ENCODE results near the gene CHD9. TPM values are rescaled to one million over a fixed set of nuclear protein-coding genes. Genes with fewer than 3 reads are reported as not detected.

The CHD9 gene
- polyA plus RNA-seq, 1 donor from 2014 or later, result 69.3 TPM

- no peak overlapping the region for H3K4me3 ChIP-seq (ENCODE audit: low read length)
- TF ChIP-seq MXI1 (conservative IDR thresholded peaks at IDR 0.05; ENCODE audit: poor library complexity, severe bottlenecking), result no peak
- TF ChIP-seq REST (IDR thresholded peaks at IDR 0.05; ENCODE audit: borderline replicate concordance), result no peak
- TF ChIP-seq CTCF (IDR thresholded peaks at IDR 0.05; ENCODE audit: poor library complexity, severe bottlenecking), result no peak
- H3K9ac ChIP-seq (ENCODE audit: low read length), result no peak overlapping the region
- H3F3A ChIP-seq (ENCODE audit: insufficient read depth, low read length, poor library complexity, severe bottlenecking), result no peaks in the 10 kb centered on the region
- H2AFZ ChIP-seq (ENCODE audit: low read depth, low read length), result no peak overlapping the region
- H4K20me1 ChIP-seq (ENCODE audit: insufficient read depth), result no peaks in the 10 kb centered on the region
- H3K79me2 ChIP-seq (replicated peaks; ENCODE audit: insufficient read depth, low read length), result peaks cover 4% of the 10 kb centered on the region
- H3K9me2 ChIP-seq (ENCODE audit: insufficient read depth, low read length), result no peaks in the 10 kb centered on the region
- no peaks in the 10 kb centered on the region for H3K9me3 ChIP-seq (ENCODE audit: low read length)
- no peaks in the 10 kb centered on the region for H3K27me3 ChIP-seq (ENCODE audit: insufficient read depth, low read depth, low read length)
- no peak overlapping the region for H3K4me2 ChIP-seq (ENCODE audit: low read length)
- no peaks in the 10 kb centered on the region for H3K36me3 ChIP-seq (ENCODE audit: insufficient read depth, low read length)
- H3K27ac ChIP-seq (ENCODE audit: low read length), result no peak overlapping the region
Measured at GRCh38 chr16:53142823-53143568, 88.2 kb downstream of the CHD9 start.

- no peaks in the 10 kb centered on the region for H3K27me3 ChIP-seq (ENCODE audit: insufficient read depth, low read depth, low read length)
- no peaks in the 10 kb centered on the region for H4K20me1 ChIP-seq (ENCODE audit: insufficient read depth)
- H3K9me2 ChIP-seq (ENCODE audit: insufficient read depth, low read length), result no peaks in the 10 kb centered on the region
- H3K9ac ChIP-seq (ENCODE audit: low read length), result no peak overlapping the region
- TF ChIP-seq CTCF (IDR thresholded peaks at IDR 0.05; ENCODE audit: poor library complexity, severe bottlenecking), result no peak
- TF ChIP-seq TAF1 (IDR thresholded peaks at IDR 0.05; ENCODE audit: low read depth), result no peak
- no peak for TF ChIP-seq SMC3 (conservative IDR thresholded peaks at IDR 0.05; ENCODE audit: poor library complexity)
- no peak for TF ChIP-seq MXI1 (conservative IDR thresholded peaks at IDR 0.05; ENCODE audit: poor library complexity, severe bottlenecking)
- TF ChIP-seq RAD21 (conservative IDR thresholded peaks at IDR 0.05), result no peak
- TF ChIP-seq POLR2AphosphoS5 (IDR thresholded peaks at IDR 0.05), result no peak
- TF ChIP-seq REST (IDR thresholded peaks at IDR 0.05; ENCODE audit: borderline replicate concordance), result no peak
- TF ChIP-seq EP300 (conservative IDR thresholded peaks at IDR 0.05; ENCODE audit: poor library complexity, severe bottlenecking), result no peak
- H3K4me3 ChIP-seq (ENCODE audit: low read length), result no peak overlapping the region
- H3K36me3 ChIP-seq (ENCODE audit: insufficient read depth, low read length), result no peaks in the 10 kb centered on the region
- H3K9me3 ChIP-seq (ENCODE audit: low read length), result no peaks in the 10 kb centered on the region
- peaks cover 4% of the 10 kb centered on the region for H3K79me2 ChIP-seq (replicated peaks; ENCODE audit: insufficient read depth, low read length)
- H3F3A ChIP-seq (ENCODE audit: insufficient read depth, low read length, poor library complexity, severe bottlenecking), result no peaks in the 10 kb centered on the region
- H3K4me2 ChIP-seq (ENCODE audit: low read length), result no peak overlapping the region
- H2AFZ ChIP-seq (ENCODE audit: low read depth, low read length), result no peak overlapping the region
- no peak overlapping the region for H3K27ac ChIP-seq (ENCODE audit: low read length)
Measured at GRCh38 chr16:53147500-53148065, 92.8 kb downstream of the CHD9 start.

Data from neural cell (in vitro differentiated cells).